GM18909 (cell line): ENCODE measurements around the gene PIGS.

Source experiments
- ATAC-seq: cut with Tn5 transposase; IDR thresholded peaks from one replicate; pipeline ENCODE4 v1.9.1; 2021; ENCODE audit warnings: mild to moderate bottlenecking; ENCODE audit not compliant: unreplicated experiment, poor library complexity

PIGS gene

GRCh38 chr17:28514561-28515002, 56.7 kb downstream of the PIGS start:
- ATAC-seq: no peak

- no peak for ATAC-seq
Measured at GRCh38 chr17:28513476-28513875, 57.8 kb downstream of the PIGS start.

GRCh38 chr17:28511858-28512461, 59.4 kb downstream of the PIGS start:
- ATAC-seq: no peak

GRCh38 chr17:28509789-28510188, 61.5 kb downstream of the PIGS start:
- ATAC-seq: no peak

- ATAC-seq: no peak
Measured at GRCh38 chr17:28508211-28508724, 63.1 kb downstream of the PIGS start.

GRCh38 chr17:28507567-28508203, 63.6 kb downstream of the PIGS start:
- ATAC-seq: no peak

GRCh38 chr17:28506763-28507487, 64.4 kb downstream of the PIGS start:
- no peak for ATAC-seq

- no peak for ATAC-seq
Measured at GRCh38 chr17:28505986-28506665, 65.2 kb downstream of the PIGS start, which contains the start of gene FOXN1. TSS of gene FOXN1 (plus strand) at chr17:28506348. CDS start at chr17:28523970, 17,622 bp downstream.

GRCh38 chr17:28503420-28503819, 67.9 kb downstream of the PIGS start:
- ATAC-seq: no peak
